Measurements from ENCODE around the gene PARD3. TPM values are rescaled to one million over a fixed set of nuclear protein-coding genes. Genes with fewer than 3 reads are reported as not detected.

The PARD3 gene
- total and polyA plus RNA-seq, 2 donors (not counting 3 experiments of a cell fraction or from before 2014, with no cell fraction given): 7.3 to 24.1 TPM

DNA sequence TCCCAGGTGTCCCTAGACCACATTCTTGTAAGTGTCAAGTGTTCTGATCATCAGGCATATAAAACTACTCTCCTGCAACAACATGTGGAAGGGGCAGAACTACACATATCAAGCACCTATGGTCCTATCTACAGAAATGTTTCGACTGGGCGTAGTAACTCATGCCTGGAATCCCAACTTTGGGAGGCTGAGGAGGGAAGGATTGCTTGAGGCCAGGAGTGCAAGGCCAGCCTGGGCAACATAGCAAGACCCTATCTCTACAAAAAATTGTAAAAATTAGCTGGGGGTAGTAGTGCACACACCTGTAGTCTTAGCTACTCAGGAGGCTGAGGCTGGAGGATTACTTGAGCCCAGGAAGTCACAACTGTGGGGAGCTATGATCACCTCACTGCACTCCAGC lies 244.2 kb downstream of the PARD3 start:
- no TSS peak for BruUV-seq (replicated peaks)
- DNase-seq (ENCODE audit: low read depth, low spot score) (no peak), FAIRE-seq (no peak)
- CTCF ChIA-PET: no interaction called here
- no peaks in the 10 kb centered on the region for H4K20me1 ChIP-seq (replicated peaks; ENCODE audit: control insufficient read depth, extremely low read depth, insufficient read depth, low read length)
- TF ChIP-seq MYC (IDR thresholded peaks at IDR 0.05; ENCODE audit: low read depth, low read length): no peak
- TF ChIP-seq JUN (IDR thresholded peaks at IDR 0.05; ENCODE audit: borderline replicate concordance, insufficient read depth, insufficient read length, low read depth): no peak
- no peak overlapping the region for H2AFZ ChIP-seq (ENCODE audit: low read depth, low read length)
- no peaks in the 10 kb centered on the region for H3K9me3 ChIP-seq (replicated peaks; ENCODE audit: control insufficient read depth, insufficient read depth, low read length)
- POLR2A ChIA-PET: interaction anchor here (0.6 kb wide), 1 partner anchor 107 kb away, joined by 4 read pairs; no protein-coding TSS in a partner anchor
- no peaks in the 10 kb centered on the region for H3K9me1 ChIP-seq (replicated peaks; ENCODE audit: control insufficient read depth, extremely low read depth, insufficient read depth, low read length)
- dilution Hi-C loops (cut with MboI; ENCODE audit: extremely low pct_ligation_motif_present, low sequenced_read_pairs) (no loop called here), intact Hi-C loops (cut with micrococcal nuclease) (no loop called here)
- no peak overlapping the region for H3K4me3 ChIP-seq (replicated peaks in 1 of 3; ENCODE audit: insufficient read depth in 1 of 3, low read depth in 1 of 3, low read length in 3 of 3)
- H3K27me3 ChIP-seq (ENCODE audit: control insufficient read depth in 2 of 2, insufficient read depth in 2 of 2, low read length in 2 of 2): no peaks in the 10 kb centered on the region
- H3K9ac ChIP-seq (replicated peaks; ENCODE audit: extremely low read depth, insufficient read depth, low read length): no peak overlapping the region
- no peak overlapping the region for H3K4me2 ChIP-seq (ENCODE audit: insufficient read depth, low read length)
- H3K4me1 ChIP-seq (ENCODE audit: control insufficient read depth, extremely low read depth, insufficient read depth, low read length): peaks cover 2% of the 10 kb centered on the region
- H3K27ac ChIP-seq (ENCODE audit: insufficient read depth, low read depth, low read length): no peak overlapping the region
- H3K79me2 ChIP-seq (ENCODE audit: control insufficient read depth, insufficient read depth, low read length): no peaks in the 10 kb centered on the region
- H3K36me3 ChIP-seq (ENCODE audit: control insufficient read depth in 2 of 2, extremely low read depth in 1 of 2, insufficient read depth in 2 of 2, low read length in 2 of 2): no peaks in the 10 kb centered on the region

- CTCF ChIA-PET: no interaction called here
- no peak overlapping the region for H3K9ac ChIP-seq (replicated peaks; ENCODE audit: extremely low read depth, insufficient read depth, low read length)
- no peak overlapping the region for H3K27ac ChIP-seq (ENCODE audit: insufficient read depth, low read depth, low read length)
- H2AFZ ChIP-seq (ENCODE audit: low read depth, low read length): no peak overlapping the region
- no peaks in the 10 kb centered on the region for H3K36me3 ChIP-seq (ENCODE audit: control insufficient read depth in 2 of 2, extremely low read depth in 1 of 2, insufficient read depth in 2 of 2, low read length in 2 of 2)
- H3K4me3 ChIP-seq (replicated peaks in 1 of 3; ENCODE audit: insufficient read depth in 1 of 3, low read depth in 1 of 3, low read length in 3 of 3): no peak overlapping the region
- no peaks in the 10 kb centered on the region for H3K9me1 ChIP-seq (replicated peaks; ENCODE audit: control insufficient read depth, extremely low read depth, insufficient read depth, low read length)
- TF ChIP-seq POLR2AphosphoS5 (IDR thresholded peaks at IDR 0.05; ENCODE audit: insufficient read depth, low read depth, low read length) (no peak), POLR2A (IDR thresholded peaks at IDR 0.05; ENCODE audit: low read depth, low read length) (no peak), FOS (IDR thresholded peaks at IDR 0.05; ENCODE audit: borderline replicate concordance, insufficient read depth, low read length) (no peak), EZH2 (IDR thresholded peaks at IDR 0.05; ENCODE audit: borderline replicate concordance, low read depth, low read length, severe bottlenecking) (no peak), JUN (IDR thresholded peaks at IDR 0.05; ENCODE audit: borderline replicate concordance, insufficient read depth, insufficient read length, low read depth) (no peak), GATA2 (IDR thresholded peaks at IDR 0.05; ENCODE audit: insufficient read depth, insufficient read length, low read depth, low read length) (no peak), MYC (IDR thresholded peaks at IDR 0.05; ENCODE audit: low read depth, low read length) (no peak), CTCF (IDR thresholded peaks at IDR 0.05; ENCODE audit: extremely low read depth in 1 of 2, insufficient read depth in 1 of 2, low read depth in 1 of 2, low read length in 2 of 2) (no peak)
- TF ChIP-seq, protein P1, sequence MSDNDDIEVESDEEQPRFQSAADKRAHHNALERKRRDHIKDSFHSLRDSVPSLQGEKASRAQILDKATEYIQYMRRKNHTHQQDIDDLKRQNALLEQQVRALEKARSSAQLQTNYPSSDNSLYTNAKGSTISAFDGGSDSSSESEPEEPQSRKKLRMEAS (IDR thresholded peaks at IDR 0.05; ENCODE audit: insufficient read depth, insufficient read length): no peak
- POLR2A ChIA-PET: no interaction called here
- FAIRE-seq: no peak
- no peaks in the 10 kb centered on the region for H3K9me3 ChIP-seq (replicated peaks; ENCODE audit: control insufficient read depth, insufficient read depth, low read length)
- dilution Hi-C loops (cut with MboI; ENCODE audit: extremely low pct_ligation_motif_present, low sequenced_read_pairs): no loop called here
- H3K27me3 ChIP-seq (ENCODE audit: control insufficient read depth in 2 of 2, insufficient read depth in 2 of 2, low read length in 2 of 2): no peaks in the 10 kb centered on the region
- H3K4me1 ChIP-seq (ENCODE audit: control insufficient read depth, extremely low read depth, insufficient read depth, low read length): peaks cover 2% of the 10 kb centered on the region
- DNase-seq (ENCODE audit: low read depth, low spot score): no peak
- intact Hi-C loops (cut with micrococcal nuclease): no loop called here
- BruUV-seq (replicated peaks): no TSS peak
- no peaks in the 10 kb centered on the region for H4K20me1 ChIP-seq (replicated peaks; ENCODE audit: control insufficient read depth, extremely low read depth, insufficient read depth, low read length)
- H3K79me2 ChIP-seq (ENCODE audit: control insufficient read depth, insufficient read depth, low read length): no peaks in the 10 kb centered on the region
- H3K4me2 ChIP-seq (ENCODE audit: insufficient read depth, low read length): no peak overlapping the region
These were observed 247.3 kb downstream of the PARD3 start for GRCh38 chr10:34567659-34568253.
